ENCODE results near the gene ELK3.

- TF ChIP-seq POLR2A (IDR thresholded peaks at IDR 0.05; ENCODE audit: low read depth, low read length) (no peak), TAF1 (IDR thresholded peaks at IDR 0.05; ENCODE audit: borderline replicate concordance, low read depth, low read length) (no peak), POLR2AphosphoS5 (IDR thresholded peaks at IDR 0.05; ENCODE audit: low read depth, low read length) (no peak)
Observed at GRCh38 chr12:96164951-96165811, 29.0 kb upstream of the ELK3 start.
